Measurements from ENCODE around the gene CENPM. TPM values are rescaled to one million over a fixed set of nuclear protein-coding genes. Genes with fewer than 3 reads are reported as not detected.

The CENPM gene
- total RNA-seq, 2 donors from 2014 or later = 28.5 to 43.1 TPM

GRCh38 chr22:41933411-41934177 lies 13.4 kb downstream of the CENPM start:
- WGBS, 2 experiments (ENCODE audit: insufficient coverage in 1 of 2, insufficient read length in 1 of 2) = 93 to 97% methylated on average over 7 to 16 of the region's 16 CpGs

GRCh38 chr22:41932353-41932752 lies 14.6 kb downstream of the CENPM start:
- Histone ChIP-seq H3K36me3 (ENCODE audit: control insufficient read depth, insufficient read depth, low read length) (no peaks in the 10 kb centered on the region), H3K4me3 (ENCODE audit: low read length) (no peak overlapping the region), H3K27me3 (ENCODE audit: control insufficient read depth, insufficient read depth, low read length, poor library complexity, severe bottlenecking) (no peaks in the 10 kb centered on the region), H3K9ac (ENCODE audit: extremely low read depth, low read length, poor library complexity, severe bottlenecking) (no peak overlapping the region), H3K4me1 (ENCODE audit: control insufficient read depth, insufficient read depth, low read length) (no peaks in the 10 kb centered on the region), H3K27ac (ENCODE audit: low read depth, low read length) (no peak overlapping the region), H3K9me3 (ENCODE audit: control insufficient read depth, low read length) (no peaks in the 10 kb centered on the region)
- no peak overlapping the region for H3K27ac Mint-ChIP-seq
- no peak for TF ChIP-seq CTCF (conservative IDR thresholded peaks at IDR 0.05)
- peaks cover 5% of the 10 kb centered on the region for H3K36me3 Mint-ChIP-seq (ENCODE audit: low read depth)
- no peaks in the 10 kb centered on the region for H3K4me1 Mint-ChIP-seq
- no peak overlapping the region for H3K4me3 Mint-ChIP-seq
- no peaks in the 10 kb centered on the region for H3K9me3 Mint-ChIP-seq
- peak; percentile 42 for DNase-seq
- WGBS, 2 experiments (ENCODE audit: insufficient coverage in 1 of 2, insufficient read length in 1 of 2) = 95 to 98% methylated on average over 11 to 12 of the region's 12 CpGs
- H3K27me3 Mint-ChIP-seq (ENCODE audit: insufficient read depth) = peaks cover 15% of the 10 kb centered on the region

More at GRCh38 chr22:41933411-41934177, 13.4 kb downstream of the CENPM start:
- H3K36me3 ChIP-seq (ENCODE audit: control insufficient read depth, insufficient read depth, low read length) = peaks cover under 1% of the 10 kb centered on the region
- Mint-ChIP-seq H3K4me3 (no peak overlapping the region), H3K4me1 (no peaks in the 10 kb centered on the region), H3K9me3 (no peaks in the 10 kb centered on the region), H3K27me3 (ENCODE audit: insufficient read depth) (peaks cover 4% of the 10 kb centered on the region), H3K27ac (no peak overlapping the region), H3K36me3 (ENCODE audit: low read depth) (peaks cover 10% of the 10 kb centered on the region)
- H3K27ac ChIP-seq (ENCODE audit: low read depth, low read length) = peak overlapping the region; percentile 11
- TF ChIP-seq CTCF (conservative IDR thresholded peaks at IDR 0.05) = no peak
- DNase-seq = no peak
- H3K4me1 ChIP-seq (ENCODE audit: control insufficient read depth, insufficient read depth, low read length) = no peaks in the 10 kb centered on the region
- H3K27me3 ChIP-seq (ENCODE audit: control insufficient read depth, insufficient read depth, low read length, poor library complexity, severe bottlenecking) = no peaks in the 10 kb centered on the region
- no peak overlapping the region for H3K4me3 ChIP-seq (ENCODE audit: low read length)
- no peaks in the 10 kb centered on the region for H3K9me3 ChIP-seq (ENCODE audit: control insufficient read depth, low read length)
- H3K9ac ChIP-seq (ENCODE audit: extremely low read depth, low read length, poor library complexity, severe bottlenecking) = no peak overlapping the region

- peak; percentile 57 for DNase-seq
- WGBS, 2 experiments (ENCODE audit: insufficient coverage in 1 of 2, insufficient read length in 1 of 2) = 90 to 94% methylated on average over 7 to 10 of the region's 10 CpGs
- peaks cover 5% of the 10 kb centered on the region for H3K27me3 ChIP-seq (ENCODE audit: control insufficient read depth, insufficient read depth, low read length, poor library complexity, severe bottlenecking)
- Mint-ChIP-seq H3K27me3 (ENCODE audit: insufficient read depth) (peaks cover 21% of the 10 kb centered on the region), H3K36me3 (ENCODE audit: low read depth) (no peaks in the 10 kb centered on the region), H3K4me3 (no peak overlapping the region), H3K4me1 (no peaks in the 10 kb centered on the region), H3K9me3 (no peaks in the 10 kb centered on the region), H3K27ac (no peak overlapping the region)
- H3K9me3 ChIP-seq (ENCODE audit: control insufficient read depth, low read length) = no peaks in the 10 kb centered on the region
- no peak overlapping the region for H3K4me3 ChIP-seq (ENCODE audit: low read length)
- no peaks in the 10 kb centered on the region for H3K36me3 ChIP-seq (ENCODE audit: control insufficient read depth, insufficient read depth, low read length)
- H3K4me1 ChIP-seq (ENCODE audit: control insufficient read depth, insufficient read depth, low read length) = no peaks in the 10 kb centered on the region
- no peak overlapping the region for H3K9ac ChIP-seq (ENCODE audit: extremely low read depth, low read length, poor library complexity, severe bottlenecking)
- TF ChIP-seq CTCF (conservative IDR thresholded peaks at IDR 0.05) = no peak
- no peak overlapping the region for H3K27ac ChIP-seq (ENCODE audit: low read depth, low read length)
These were observed 15.2 kb downstream of the CENPM start for GRCh38 chr22:41931701-41932269.
